Measurements from ENCODE around the gene PAX8.
A peak's percentile ranks its signal among the peaks of the same experiment; 100 is the strongest.
"Not testable (repeated sequence)": the region's sequence is repeated elsewhere in the genome, so short reads cannot be mapped to it uniquely, and the experiment has no call there.

The PAX8 gene

DNA sequence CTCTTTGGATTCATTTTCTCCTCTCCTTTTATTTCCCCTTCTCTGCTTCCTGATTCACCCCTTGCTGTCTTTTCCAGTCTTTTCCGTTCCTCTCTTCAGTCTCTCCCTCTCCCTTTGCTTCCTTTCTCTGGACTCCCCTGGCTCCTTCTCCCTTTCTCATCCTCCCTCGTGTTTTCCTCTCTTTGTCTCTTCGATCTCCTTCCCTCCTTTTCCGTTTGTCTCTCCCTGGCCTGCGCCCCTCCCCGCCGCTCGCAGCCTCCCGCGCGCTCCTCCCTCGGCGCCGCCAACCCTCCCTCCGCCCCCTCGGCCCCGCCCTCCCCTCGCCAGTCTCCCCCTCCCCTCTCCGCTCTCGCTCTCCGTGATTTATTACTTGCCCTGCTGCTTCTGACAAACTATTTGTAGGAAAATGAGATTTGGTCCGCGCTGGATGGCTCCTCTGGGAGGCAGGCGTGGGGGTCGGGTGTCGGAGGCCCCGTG, 46.0 kb upstream of the PAX8 start (continued):
- TF ChIP-seq PRDM1 (tag by site-specific recombination; IDR thresholded peaks at IDR 0.05), result peak; percentile 92
- TF ChIP-seq ZIC2 (tag by site-specific recombination; IDR thresholded peaks at IDR 0.05), result no peak
- no peak for TF ChIP-seq SETDB1 (IDR thresholded peaks at IDR 0.05; ENCODE audit: insufficient read length, low read length)

DNA sequence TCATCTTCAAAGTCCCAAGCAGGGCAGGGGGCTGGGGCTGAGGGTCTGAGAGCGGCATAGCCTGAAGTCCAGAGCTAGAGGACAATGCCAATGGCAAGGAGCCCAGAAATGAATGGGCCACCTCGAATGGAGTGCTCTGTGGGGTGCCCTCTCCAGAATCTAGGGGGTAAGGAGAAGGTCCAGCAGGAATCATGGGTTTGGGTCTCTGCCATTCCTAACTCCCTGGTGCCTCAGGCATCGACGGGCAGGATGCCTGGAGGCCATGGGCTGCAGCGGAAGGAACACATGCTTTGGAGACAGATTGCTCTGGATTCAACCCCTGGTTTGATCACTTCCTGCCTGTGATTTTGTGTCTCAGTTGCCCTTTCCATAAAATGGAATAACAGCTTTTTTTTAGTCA, 44.4 kb upstream of the PAX8 start:
- H3K36me3 ChIP-seq (ENCODE audit: control insufficient read depth in 2 of 2, insufficient read depth in 1 of 2, low read length in 2 of 2); H3K4me1 ChIP-seq (ENCODE audit: control insufficient read depth, insufficient read depth, low read length); H3K4me3 ChIP-seq (ENCODE audit: low read depth, low read length); H3K27ac ChIP-seq (ENCODE audit: extremely low read depth, low read depth, low read length); POLR2A ChIA-PET; H3K9me3 ChIP-seq (ENCODE audit: control insufficient read depth, insufficient read depth, low read depth, low read length): not testable (repeated sequence)
- TF ChIP-seq GLIS1 (tag by site-specific recombination; IDR thresholded peaks at IDR 0.05), result peak; percentile 82
- CTCF ChIA-PET, result interaction anchor here (0.7 to 1.6 kb wide), 3 partner anchors 13 to 576 kb away, joined by 3 to 4 read pairs (median 3); no protein-coding TSS in a partner anchor

DNA sequence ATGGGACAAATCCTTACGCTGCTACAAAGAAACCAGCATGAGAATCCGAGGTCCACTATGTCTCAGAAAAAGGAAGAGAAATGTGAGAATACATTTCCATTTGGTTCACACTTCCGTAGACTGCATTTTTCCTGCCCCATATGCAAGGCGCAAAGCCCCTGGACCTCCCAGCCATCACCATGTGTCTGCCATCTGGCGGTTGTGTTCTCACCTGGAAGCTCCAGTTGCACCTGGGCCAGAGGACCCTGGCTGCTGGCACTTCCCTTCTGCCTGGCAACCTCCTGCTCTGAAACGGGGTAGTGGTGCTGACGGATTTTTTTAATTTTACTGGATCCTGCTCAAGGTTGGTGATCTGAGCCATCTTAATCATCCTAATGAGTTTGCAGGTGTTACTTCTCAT, 41.4 kb upstream of the PAX8 start:
- CTCF ChIA-PET; H3K9me3 ChIP-seq (ENCODE audit: control insufficient read depth, insufficient read depth, low read depth, low read length); H3K36me3 ChIP-seq (ENCODE audit: control insufficient read depth in 2 of 2, insufficient read depth in 1 of 2, low read length in 2 of 2); POLR2A ChIA-PET; H3K4me3 ChIP-seq (ENCODE audit: low read depth, low read length); H3K4me1 ChIP-seq (ENCODE audit: control insufficient read depth, insufficient read depth, low read length); H3K27ac ChIP-seq (ENCODE audit: extremely low read depth, low read depth, low read length): not testable (repeated sequence)

DNA sequence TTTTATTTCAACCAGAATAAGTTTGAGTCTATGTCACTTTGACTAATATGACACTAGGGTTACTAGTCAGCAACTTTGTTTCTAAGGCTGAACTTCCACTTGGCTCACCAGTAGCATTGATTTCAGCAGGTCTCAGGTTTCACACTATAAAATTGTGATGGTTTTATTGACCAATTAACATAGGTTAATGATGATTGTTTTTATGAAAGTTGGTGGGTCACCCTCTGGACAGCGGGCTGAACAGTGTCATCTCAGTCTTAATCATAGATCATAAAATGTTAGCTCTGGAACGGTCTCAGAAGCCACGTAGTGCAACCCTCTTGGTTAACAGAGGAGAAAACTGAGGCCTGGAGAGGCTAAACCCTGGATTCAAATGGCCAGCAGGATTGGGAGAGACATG, 40.2 kb upstream of the PAX8 start:
- CTCF ChIA-PET; POLR2A ChIA-PET; H3K4me3 ChIP-seq (ENCODE audit: low read depth, low read length): not testable (repeated sequence)

DNA sequence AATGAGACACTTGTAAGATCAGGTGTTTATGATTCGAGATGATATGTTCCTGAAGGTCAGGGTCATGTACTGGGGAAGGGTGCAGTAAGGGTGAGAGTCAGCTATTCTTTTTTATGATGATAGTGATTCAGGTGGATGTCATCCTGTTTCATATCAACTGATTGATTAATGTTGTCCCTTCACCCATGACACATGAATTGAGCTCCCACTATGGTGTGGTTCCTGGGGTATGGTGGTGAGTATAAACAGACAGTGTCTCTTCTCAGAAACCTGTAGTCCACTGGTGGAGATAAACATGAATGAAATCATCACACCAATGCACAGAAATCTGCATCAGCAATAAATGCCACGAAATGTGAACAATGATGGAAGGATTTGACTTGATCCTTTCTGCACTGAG, 37.4 kb upstream of the PAX8 start:
- ChIA-PET CTCF (interaction anchor here (0.9 to 1.0 kb wide), 2 partner anchors 11 to 54 kb away, joined by 3 to 4 read pairs; no protein-coding TSS in a partner anchor), POLR2A (no interaction called here)
- no peak for TF ChIP-seq ZNF10 (tag by site-specific recombination; IDR thresholded peaks at IDR 0.05)
- no peak for TF ChIP-seq ZNF391 (tag by site-specific recombination; IDR thresholded peaks at IDR 0.05; ENCODE audit: borderline replicate concordance, low read depth)
- TF ChIP-seq, protein P1, sequence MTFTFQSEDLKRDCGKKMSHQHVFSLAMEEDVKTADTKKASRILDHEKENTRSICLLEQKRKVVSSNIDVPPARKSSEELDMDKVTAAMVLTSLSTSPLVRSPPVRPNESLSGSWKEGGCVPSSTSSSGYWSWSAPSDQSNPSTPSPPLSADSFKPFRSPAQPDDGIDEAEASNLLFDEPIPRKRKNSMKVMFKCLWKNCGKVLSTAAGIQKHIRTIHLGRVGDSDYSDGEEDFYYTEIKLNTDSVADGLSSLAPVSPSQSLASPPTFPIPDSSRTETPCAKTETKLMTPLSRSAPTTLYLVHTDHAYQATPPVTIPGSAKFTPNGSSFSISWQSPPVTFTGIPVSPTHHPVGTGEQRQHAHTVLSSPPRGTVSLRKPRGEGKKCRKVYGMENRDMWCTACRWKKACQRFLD (tag by site-specific recombination; IDR thresholded peaks at IDR 0.05), result no peak
- TF ChIP-seq, protein P2, sequence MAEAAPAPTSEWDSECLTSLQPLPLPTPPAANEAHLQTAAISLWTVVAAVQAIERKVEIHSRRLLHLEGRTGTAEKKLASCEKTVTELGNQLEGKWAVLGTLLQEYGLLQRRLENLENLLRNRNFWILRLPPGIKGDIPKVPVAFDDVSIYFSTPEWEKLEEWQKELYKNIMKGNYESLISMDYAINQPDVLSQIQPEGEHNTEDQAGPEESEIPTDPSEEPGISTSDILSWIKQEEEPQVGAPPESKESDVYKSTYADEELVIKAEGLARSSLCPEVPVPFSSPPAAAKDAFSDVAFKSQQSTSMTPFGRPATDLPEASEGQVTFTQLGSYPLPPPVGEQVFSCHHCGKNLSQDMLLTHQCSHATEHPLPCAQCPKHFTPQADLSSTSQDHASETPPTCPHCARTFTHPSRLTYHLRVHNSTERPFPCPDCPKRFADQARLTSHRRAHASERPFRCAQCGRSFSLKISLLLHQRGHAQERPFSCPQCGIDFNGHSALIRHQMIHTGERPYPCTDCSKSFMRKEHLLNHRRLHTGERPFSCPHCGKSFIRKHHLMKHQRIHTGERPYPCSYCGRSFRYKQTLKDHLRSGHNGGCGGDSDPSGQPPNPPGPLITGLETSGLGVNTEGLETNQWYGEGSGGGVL (tag by site-specific recombination; IDR thresholded peaks at IDR 0.05), result no peak
- no peak for TF ChIP-seq ZNF624 (tag by site-specific recombination; IDR thresholded peaks at IDR 0.05)
- no peak for TF ChIP-seq ZNF544 (tag by site-specific recombination; IDR thresholded peaks at IDR 0.05)
- TF ChIP-seq, protein P3, sequence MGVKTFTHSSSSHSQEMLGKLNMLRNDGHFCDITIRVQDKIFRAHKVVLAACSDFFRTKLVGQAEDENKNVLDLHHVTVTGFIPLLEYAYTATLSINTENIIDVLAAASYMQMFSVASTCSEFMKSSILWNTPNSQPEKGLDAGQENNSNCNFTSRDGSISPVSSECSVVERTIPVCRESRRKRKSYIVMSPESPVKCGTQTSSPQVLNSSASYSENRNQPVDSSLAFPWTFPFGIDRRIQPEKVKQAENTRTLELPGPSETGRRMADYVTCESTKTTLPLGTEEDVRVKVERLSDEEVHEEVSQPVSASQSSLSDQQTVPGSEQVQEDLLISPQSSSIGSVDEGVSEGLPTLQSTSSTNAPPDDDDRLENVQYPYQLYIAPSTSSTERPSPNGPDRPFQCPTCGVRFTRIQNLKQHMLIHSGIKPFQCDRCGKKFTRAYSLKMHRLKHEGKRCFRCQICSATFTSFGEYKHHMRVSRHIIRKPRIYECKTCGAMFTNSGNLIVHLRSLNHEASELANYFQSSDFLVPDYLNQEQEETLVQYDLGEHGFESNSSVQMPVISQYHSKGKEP (tag by site-specific recombination; IDR thresholded peaks at IDR 0.05), result no peak
- no peak overlapping the region for H3K27ac ChIP-seq (ENCODE audit: extremely low read depth, low read depth, low read length)
- no peak overlapping the region for H3K4me3 ChIP-seq (ENCODE audit: low read depth, low read length)
- no peaks in the 10 kb centered on the region for H3K4me1 ChIP-seq (ENCODE audit: control insufficient read depth, insufficient read depth, low read length)
- no peaks in the 10 kb centered on the region for H3K9me3 ChIP-seq (ENCODE audit: control insufficient read depth, insufficient read depth, low read depth, low read length)
- no peaks in the 10 kb centered on the region for H3K36me3 ChIP-seq (ENCODE audit: control insufficient read depth in 2 of 2, insufficient read depth in 1 of 2, low read length in 2 of 2)

More for the DNA sequence above, 40.2 kb upstream of the PAX8 start:
- H3K27ac ChIP-seq (ENCODE audit: extremely low read depth, low read depth, low read length); H3K4me1 ChIP-seq (ENCODE audit: control insufficient read depth, insufficient read depth, low read length); H3K36me3 ChIP-seq (ENCODE audit: control insufficient read depth in 2 of 2, insufficient read depth in 1 of 2, low read length in 2 of 2); H3K9me3 ChIP-seq (ENCODE audit: control insufficient read depth, insufficient read depth, low read depth, low read length): not testable (repeated sequence)
- TF ChIP-seq ZNF366 (tag by site-specific recombination; conservative IDR thresholded peaks at IDR 0.05), result 0 out of 2 replicates have a peak, but pooled peaks have one; percentile 23
- TF ChIP-seq FEZF1 (tag by site-specific recombination; IDR thresholded peaks at IDR 0.05), result peak; percentile 29; the same call in 1 of the 2 replicates
- TF ChIP-seq ZNF843 (tag by site-specific recombination; IDR thresholded peaks at IDR 0.05), result peak; percentile 64; the same call in 1 of the 2 replicates
- TF ChIP-seq OSR2 (tag by site-specific recombination; IDR thresholded peaks at IDR 0.05), result 0 out of 2 replicates have a peak, but pooled peaks have one; percentile 29
- 0 out of 2 replicates have a peak, but pooled peaks have one; percentile 26 for TF ChIP-seq ZEB2 (tag by site-specific recombination; IDR thresholded peaks at IDR 0.05)

DNA sequence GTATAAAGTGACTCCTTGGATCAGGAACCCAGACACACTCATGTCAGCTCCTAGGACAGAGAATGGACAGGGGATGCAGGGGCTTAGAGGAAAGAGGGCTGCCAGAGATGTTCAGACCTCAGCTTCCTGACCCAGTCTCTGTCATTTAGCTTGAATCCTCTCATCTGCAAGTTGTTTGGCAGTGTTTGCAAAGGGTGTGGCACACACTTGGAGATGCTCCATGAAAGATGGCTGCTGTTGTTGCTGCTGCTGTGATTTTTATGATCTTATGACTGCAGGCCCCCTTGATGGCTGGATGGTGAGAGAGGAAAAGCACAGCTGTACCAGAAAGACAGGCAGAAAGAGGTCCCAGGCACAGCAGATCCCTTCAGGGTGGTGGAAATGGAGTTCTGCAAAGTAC, 35.9 kb upstream of the PAX8 start:
- H3K4me3 ChIP-seq (ENCODE audit: low read depth, low read length); H3K36me3 ChIP-seq (ENCODE audit: control insufficient read depth in 2 of 2, insufficient read depth in 1 of 2, low read length in 2 of 2); H3K9me3 ChIP-seq (ENCODE audit: control insufficient read depth, insufficient read depth, low read depth, low read length); H3K4me1 ChIP-seq (ENCODE audit: control insufficient read depth, insufficient read depth, low read length); CTCF ChIA-PET; POLR2A ChIA-PET; H3K27ac ChIP-seq (ENCODE audit: extremely low read depth, low read depth, low read length): not testable (repeated sequence)

DNA sequence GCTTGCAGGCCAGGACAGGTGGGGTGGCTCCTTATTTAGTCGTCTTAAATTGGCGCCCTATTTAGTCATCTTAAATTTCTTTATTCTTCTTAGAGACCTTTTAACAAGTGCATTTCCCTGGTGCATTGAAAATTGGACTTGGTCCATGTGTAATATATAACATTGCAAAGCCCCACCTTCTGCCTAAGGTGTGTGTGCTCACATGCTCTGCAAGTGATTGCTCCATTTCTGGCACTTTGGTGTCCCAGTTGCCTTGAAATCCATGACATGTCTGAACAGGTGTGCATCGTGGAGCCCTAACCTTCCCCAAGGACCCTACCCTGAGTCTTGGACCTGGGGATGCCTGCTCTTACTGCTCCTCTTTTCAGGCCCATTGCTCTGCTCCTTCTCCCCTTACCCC, 35.5 kb upstream of the PAX8 start:
- CTCF ChIA-PET, result interaction anchor here (1.1 kb wide), 1 partner anchor 56 kb away, joined by 3 read pairs; no protein-coding TSS in a partner anchor
- H3K9me3 ChIP-seq (ENCODE audit: control insufficient read depth, insufficient read depth, low read depth, low read length); H3K4me3 ChIP-seq (ENCODE audit: low read depth, low read length); H3K36me3 ChIP-seq (ENCODE audit: control insufficient read depth in 2 of 2, insufficient read depth in 1 of 2, low read length in 2 of 2); POLR2A ChIA-PET; H3K4me1 ChIP-seq (ENCODE audit: control insufficient read depth, insufficient read depth, low read length); H3K27ac ChIP-seq (ENCODE audit: extremely low read depth, low read depth, low read length): not testable (repeated sequence)
